Endothelial cell of umbilical vein (primary cell): Measurements from ENCODE around the gene HYAL2. TPM values are rescaled to one million over a fixed set of nuclear protein-coding genes. Genes with fewer than 3 reads are reported as not detected.

Source experiments
- BruUV-seq: library from RNA; stranded (reverse); fragments of 400-500 nt; replicated peaks from 2 replicates; lab custom pipeline; 2021; lab: Mats Ljungman, UMichigan
- CTCF ChIA-PET: fragments of 300-600, 350-600 bp; sonication (Branson Sonifier 250); formaldehyde crosslinking; loops from one replicate; lab custom pipeline; 2021; ENCODE audit warnings: antibody characterized with exemption, inconsistent platforms; lab: Charles Lee
- POLR2A ChIA-PET: fragments of 300-600, 350-600 bp; sonication (Branson Sonifier 250); formaldehyde crosslinking; loops from one replicate; lab custom pipeline; 2021; ENCODE audit warnings: antibody characterized with exemption, inconsistent platforms; lab: Charles Lee
- DNase-seq: peaks from one replicate; pipeline ENCODE4 v3.0.0-alpha.2; 2011; ENCODE audit warnings: low read depth, low spot score
- FAIRE-seq: peaks from 2 replicates; lab custom pipeline; 2011; peaks lifted over from hg19 to GRCh38; lab: Jason Lieb, UNC
- H2AFZ ChIP-seq: 2 replicates; pipeline ENCODE4 v1.6.0; 2012; ENCODE audit warnings: low read depth, low read length, control low read depth, inconsistent platforms
- H3K27ac ChIP-seq: 2 replicates; pipeline ENCODE4 v1.5.1; 2011; ENCODE audit warnings: low read depth, mild to moderate bottlenecking, control low read depth, low read length, moderate library complexity; ENCODE audit not compliant: insufficient read depth
- H3K27me3 ChIP-seq, 2 experiments: 2 replicates each; pipeline versions ENCODE4 v1.6.0 to v1.6.1; 2011; ENCODE audit warnings: low read length in 2 of 2, mixed read lengths in 1 of 2; ENCODE audit not compliant: control insufficient read depth in 2 of 2, insufficient read depth in 2 of 2
- H3K36me3 ChIP-seq, 2 experiments: 2 replicates in 1 of 2; 3 replicates in 1 of 2; pipeline ENCODE4 v1.5.1; 2011; ENCODE audit warnings: low read length in 2 of 2, mild to moderate bottlenecking in 1 of 2, moderate library complexity in 1 of 2; ENCODE audit not compliant: control insufficient read depth in 2 of 2, insufficient read depth in 2 of 2; ENCODE audit errors: extremely low read depth in 1 of 2
- H3K4me1 ChIP-seq: 3 replicates; pipeline ENCODE4 v1.5.1; 2011; ENCODE audit warnings: mild to moderate bottlenecking, low read length; ENCODE audit not compliant: control insufficient read depth, insufficient read depth; ENCODE audit errors: extremely low read depth
- H3K4me2 ChIP-seq: 2 replicates; pipeline ENCODE4 v1.6.1; 2011; ENCODE audit warnings: low read length, control low read depth, mixed read lengths; ENCODE audit not compliant: insufficient read depth
- H3K4me3 ChIP-seq, 3 experiments: fragments of 200-600 bp in 1 of 3; sonication (generic), shearing (Covaris generic) in 1 of 3; replicated peaks in 1 of 3; 2 replicates each; pipeline ENCODE4 v1.5.1; 2011 to 2016; ENCODE audit warnings: control low read depth in 3 of 3, low read length in 3 of 3, mild to moderate bottlenecking in 2 of 3, inconsistent platforms in 1 of 3, low read depth in 1 of 3, moderate library complexity in 1 of 3; ENCODE audit not compliant: insufficient read depth in 1 of 3
- H3K79me2 ChIP-seq: 2 replicates; pipeline ENCODE4 v1.6.0; 2012; ENCODE audit warnings: low read length, inconsistent platforms; ENCODE audit not compliant: control insufficient read depth, insufficient read depth
- H3K9ac ChIP-seq: replicated peaks from 2 replicates; pipeline ENCODE3; 2011; ENCODE audit warnings: low read length, control low read depth; ENCODE audit not compliant: insufficient read depth; ENCODE audit errors: extremely low read depth
- H3K9me1 ChIP-seq: replicated peaks from 3 replicates; pipeline ENCODE4 v1.6.0; 2011; ENCODE audit warnings: mild to moderate bottlenecking, low read length; ENCODE audit not compliant: control insufficient read depth, insufficient read depth; ENCODE audit errors: extremely low read depth
- H3K9me3 ChIP-seq: replicated peaks from 2 replicates; pipeline ENCODE4 v1.5.1; 2012; ENCODE audit warnings: low read length, inconsistent platforms; ENCODE audit not compliant: control insufficient read depth, insufficient read depth
- H4K20me1 ChIP-seq: replicated peaks from 2 replicates; pipeline ENCODE3; 2011; ENCODE audit warnings: mild to moderate bottlenecking, low read length; ENCODE audit not compliant: control insufficient read depth, insufficient read depth; ENCODE audit errors: extremely low read depth
- EZH2 ChIP-seq: IDR thresholded peaks from 2 replicates; pipeline ENCODE4 v1.6.1; 2012; ENCODE audit warnings: borderline replicate concordance, low read depth, mild to moderate bottlenecking, moderate library complexity, low read length, inconsistent platforms; ENCODE audit not compliant: severe bottlenecking
- FOS ChIP-seq: IDR thresholded peaks from 2 replicates; pipeline ENCODE4 v1.6.1; 2011; ENCODE audit warnings: mild to moderate bottlenecking, low read length, moderate library complexity, borderline replicate concordance; ENCODE audit not compliant: insufficient read depth
- GATA2 ChIP-seq: IDR thresholded peaks from 2 replicates; pipeline ENCODE4 v1.7.0; 2011; ENCODE audit warnings: low read depth, mild to moderate bottlenecking, moderate library complexity, mixed read lengths, low read length; ENCODE audit not compliant: insufficient read length, insufficient read depth
- JUN ChIP-seq: IDR thresholded peaks from 2 replicates; pipeline ENCODE4 v1.6.1; 2011; ENCODE audit warnings: borderline replicate concordance, low read depth; ENCODE audit not compliant: insufficient read length, insufficient read depth
- MYC ChIP-seq: IDR thresholded peaks from one replicate; pipeline ENCODE4 v1.6.1; 2011; ENCODE audit warnings: mild to moderate bottlenecking, low read depth, low read length
- POLR2A ChIP-seq: IDR thresholded peaks from 2 replicates; pipeline ENCODE4 v1.6.1; 2012; ENCODE audit warnings: low read depth, mild to moderate bottlenecking, control low read depth, low read length
- POLR2AphosphoS5 ChIP-seq: IDR thresholded peaks from 2 replicates; pipeline ENCODE4 v1.6.1; 2012; ENCODE audit warnings: low read depth, mild to moderate bottlenecking, control low read depth, low read length, moderate library complexity; ENCODE audit not compliant: insufficient read depth
- dilution Hi-C: fragments of 300-500 bp; cut with MboI; formaldehyde crosslinking; loops from one replicate; pipeline ENCODE4 v1.15.0; 2019; ENCODE audit warnings: low sequenced_read_pairs; ENCODE audit not compliant: extremely low pct_ligation_motif_present
- intact Hi-C: fragments of 100-400 bp; cut with micrococcal nuclease; formaldehyde crosslinking; loops from one replicate; pipeline ENCODE4 v1.10.0; 2022
- polyA plus RNA-seq, 4 experiments: library from polyadenylated mRNA; depleted of rRNA in 3 of 4; stranded (reverse) in 3 of 4; unstranded in 1 of 4; fragments of >200 nt; gene quantifications; 2 replicates each; pipeline versions ENCODE4 v1.2.1 to v1.2.3, GENCODE V29; 2011 to 2012; ENCODE audit warnings: missing spikeins in 1 of 4
- total RNA-seq: library from RNA; stranded (reverse); gene quantifications from 2 replicates; pipeline ENCODE4 v1.2.3, GENCODE V29; 2021
- TF ChIP-seq, protein P1 (sequence below), 2 donors: IDR thresholded peaks; 1 replicate in 1 of 2; 2 replicates in 1 of 2; pipeline ENCODE4 v1.5.1; 2011; ENCODE audit warnings: low read length in 2 of 2, mild to moderate bottlenecking in 2 of 2, moderate library complexity in 2 of 2, control low read depth in 1 of 2, inconsistent platforms in 1 of 2, low read depth in 1 of 2; ENCODE audit not compliant: insufficient read depth in 1 of 2; ENCODE audit errors: extremely low read depth in 1 of 2
- TF ChIP-seq, protein P2 (sequence below): IDR thresholded peaks from 2 replicates; pipeline ENCODE4 v1.6.1; 2011; ENCODE audit not compliant: insufficient read depth, insufficient read length

HYAL2 gene
- total and polyA plus RNA-seq, 2 donors (not counting 3 experiments of a cell fraction or from before 2014, with no cell fraction given): 266 to 970 TPM

DNA sequence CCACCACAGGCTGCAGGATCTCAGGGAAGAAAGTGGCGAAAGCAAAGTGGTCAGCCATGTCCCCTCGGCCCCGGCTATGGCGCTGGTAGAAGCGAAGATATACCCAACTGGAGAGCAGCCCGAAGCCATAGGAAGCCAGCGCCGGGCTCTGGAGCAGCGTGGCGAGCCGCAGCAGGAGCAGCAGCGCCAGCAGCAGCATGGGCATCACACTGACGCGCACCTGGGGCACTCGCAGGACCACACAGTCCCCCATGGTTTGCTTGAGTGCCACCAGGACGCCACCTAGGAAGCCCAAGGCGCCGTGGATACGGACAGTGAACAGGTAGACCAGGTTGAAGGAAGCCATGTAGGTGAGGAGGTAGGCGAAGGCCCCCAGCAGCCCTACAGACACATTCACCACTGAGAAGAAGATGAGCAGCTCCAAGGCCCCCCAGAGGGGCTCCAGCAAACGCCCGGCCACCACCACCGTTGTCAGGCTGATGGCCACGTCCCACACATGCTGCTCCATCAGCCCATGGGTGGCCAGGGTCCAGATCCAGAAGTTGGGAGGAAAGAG lies 35.9 kb upstream of the HYAL2 start:
- TF ChIP-seq FOS: no peak
- TF ChIP-seq, protein P1, sequence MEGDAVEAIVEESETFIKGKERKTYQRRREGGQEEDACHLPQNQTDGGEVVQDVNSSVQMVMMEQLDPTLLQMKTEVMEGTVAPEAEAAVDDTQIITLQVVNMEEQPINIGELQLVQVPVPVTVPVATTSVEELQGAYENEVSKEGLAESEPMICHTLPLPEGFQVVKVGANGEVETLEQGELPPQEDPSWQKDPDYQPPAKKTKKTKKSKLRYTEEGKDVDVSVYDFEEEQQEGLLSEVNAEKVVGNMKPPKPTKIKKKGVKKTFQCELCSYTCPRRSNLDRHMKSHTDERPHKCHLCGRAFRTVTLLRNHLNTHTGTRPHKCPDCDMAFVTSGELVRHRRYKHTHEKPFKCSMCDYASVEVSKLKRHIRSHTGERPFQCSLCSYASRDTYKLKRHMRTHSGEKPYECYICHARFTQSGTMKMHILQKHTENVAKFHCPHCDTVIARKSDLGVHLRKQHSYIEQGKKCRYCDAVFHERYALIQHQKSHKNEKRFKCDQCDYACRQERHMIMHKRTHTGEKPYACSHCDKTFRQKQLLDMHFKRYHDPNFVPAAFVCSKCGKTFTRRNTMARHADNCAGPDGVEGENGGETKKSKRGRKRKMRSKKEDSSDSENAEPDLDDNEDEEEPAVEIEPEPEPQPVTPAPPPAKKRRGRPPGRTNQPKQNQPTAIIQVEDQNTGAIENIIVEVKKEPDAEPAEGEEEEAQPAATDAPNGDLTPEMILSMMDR (IDR thresholded peaks at IDR 0.05; ENCODE audit: extremely low read depth in 1 of 2, insufficient read depth in 1 of 2, low read depth in 1 of 2, low read length in 2 of 2): no peak
- TF ChIP-seq POLR2AphosphoS5: no peak
- TF ChIP-seq, protein P2, sequence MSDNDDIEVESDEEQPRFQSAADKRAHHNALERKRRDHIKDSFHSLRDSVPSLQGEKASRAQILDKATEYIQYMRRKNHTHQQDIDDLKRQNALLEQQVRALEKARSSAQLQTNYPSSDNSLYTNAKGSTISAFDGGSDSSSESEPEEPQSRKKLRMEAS: no peak
- no peak for TF ChIP-seq JUN
- no peak for TF ChIP-seq MYC
- no peak for TF ChIP-seq POLR2A
- TF ChIP-seq GATA2: no peak
- no peak for TF ChIP-seq EZH2
- dilution Hi-C loops: no loop called here
- FAIRE-seq: no peak
- H3K36me3 ChIP-seq: peaks cover 4 to 22% of the 10 kb centered on the region in 2 experiments
- peak overlapping the region; percentile 72 for H3K9ac ChIP-seq
- POLR2A ChIA-PET: no interaction called here
- H3K27me3 ChIP-seq: no peaks in the 10 kb centered on the region
- peaks cover 43% of the 10 kb centered on the region for H3K79me2 ChIP-seq
- H2AFZ ChIP-seq: no peak overlapping the region
- peaks cover 6% of the 10 kb centered on the region for H4K20me1 ChIP-seq
- DNase-seq: no peak
- peak overlapping the region; percentile 90 for H3K4me2 ChIP-seq
- H3K27ac ChIP-seq: peak overlapping the region; percentile 52
- intact Hi-C loops: loop anchor here (2.0 to 5.0 kb wide), 2 partner anchors 60 to 1034 kb away; partner anchors contain the start of genes HYAL3, NAA80 and RBM15B
- peaks cover 31% of the 10 kb centered on the region for H3K4me1 ChIP-seq
- H3K9me3 ChIP-seq: no peaks in the 10 kb centered on the region
- H3K4me3 ChIP-seq: peak overlapping the region; percentile 26 to 83 (median 63)
- no TSS peak for BruUV-seq
- CTCF ChIA-PET: interaction anchor here (1.8 kb wide), 1 partner anchor 11 kb away, joined by 11 read pairs; no protein-coding TSS in a partner anchor
- H3K9me1 ChIP-seq: no peaks in the 10 kb centered on the region
